GM10266 (cell line): ENCODE results near the gene LGR4.

Experiments used
- DNase-seq: peaks from one replicate; pipeline ENCODE4 v3.0.0; 2012; ENCODE audit errors: extremely low spot score
- TF ChIP-seq, protein P1 (sequence below): IDR thresholded peaks from 2 replicates; pipeline ENCODE4 v1.5.1; 2012; ENCODE audit warnings: mild to moderate bottlenecking, low read depth; ENCODE audit not compliant: control insufficient read depth, insufficient read depth; ENCODE audit errors: missing control alignments

The LGR4 gene

DNA sequence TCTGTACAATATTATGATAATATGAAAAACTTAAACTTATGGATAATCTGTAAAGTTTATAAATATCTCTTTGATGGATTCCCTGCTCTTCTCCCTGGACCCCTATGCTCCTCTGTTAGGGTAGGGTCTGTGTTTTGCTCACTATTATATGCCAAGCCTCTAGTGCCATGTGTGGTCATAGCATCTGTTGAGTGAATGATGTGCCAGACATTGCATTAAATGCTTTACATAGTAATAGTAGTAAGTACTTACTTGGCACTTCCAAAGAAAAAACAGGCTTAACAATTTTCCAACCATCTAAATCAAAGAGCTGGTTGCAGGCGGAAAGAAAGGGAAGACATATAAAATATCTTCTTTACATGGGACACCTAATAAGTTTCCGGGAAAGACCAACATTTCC, 46.8 kb downstream of the LGR4 start:
- DNase-seq = no peak
- TF ChIP-seq, protein P1, sequence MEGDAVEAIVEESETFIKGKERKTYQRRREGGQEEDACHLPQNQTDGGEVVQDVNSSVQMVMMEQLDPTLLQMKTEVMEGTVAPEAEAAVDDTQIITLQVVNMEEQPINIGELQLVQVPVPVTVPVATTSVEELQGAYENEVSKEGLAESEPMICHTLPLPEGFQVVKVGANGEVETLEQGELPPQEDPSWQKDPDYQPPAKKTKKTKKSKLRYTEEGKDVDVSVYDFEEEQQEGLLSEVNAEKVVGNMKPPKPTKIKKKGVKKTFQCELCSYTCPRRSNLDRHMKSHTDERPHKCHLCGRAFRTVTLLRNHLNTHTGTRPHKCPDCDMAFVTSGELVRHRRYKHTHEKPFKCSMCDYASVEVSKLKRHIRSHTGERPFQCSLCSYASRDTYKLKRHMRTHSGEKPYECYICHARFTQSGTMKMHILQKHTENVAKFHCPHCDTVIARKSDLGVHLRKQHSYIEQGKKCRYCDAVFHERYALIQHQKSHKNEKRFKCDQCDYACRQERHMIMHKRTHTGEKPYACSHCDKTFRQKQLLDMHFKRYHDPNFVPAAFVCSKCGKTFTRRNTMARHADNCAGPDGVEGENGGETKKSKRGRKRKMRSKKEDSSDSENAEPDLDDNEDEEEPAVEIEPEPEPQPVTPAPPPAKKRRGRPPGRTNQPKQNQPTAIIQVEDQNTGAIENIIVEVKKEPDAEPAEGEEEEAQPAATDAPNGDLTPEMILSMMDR = no peak

DNA sequence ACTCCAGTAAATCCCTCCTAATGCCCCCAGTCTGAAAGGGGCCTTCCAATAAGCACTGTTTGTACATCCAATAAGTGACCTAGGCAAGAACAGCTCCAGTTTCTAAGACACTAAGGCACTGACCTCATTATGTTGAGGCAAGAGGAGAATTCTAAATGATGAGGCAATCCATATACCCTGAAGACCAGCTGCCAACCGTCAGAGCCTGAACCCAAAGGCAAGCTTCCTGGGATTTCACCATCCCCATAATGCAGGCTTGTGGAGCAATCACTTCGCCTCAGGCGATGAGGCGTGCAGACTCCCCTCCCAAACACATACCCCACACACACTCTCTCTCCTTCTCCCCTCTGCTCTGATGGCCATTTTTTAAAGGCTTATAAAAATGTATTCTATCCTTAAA, 49.5 kb downstream of the LGR4 start:
- TF ChIP-seq, protein P1 = no peak
- no peak for DNase-seq

DNA sequence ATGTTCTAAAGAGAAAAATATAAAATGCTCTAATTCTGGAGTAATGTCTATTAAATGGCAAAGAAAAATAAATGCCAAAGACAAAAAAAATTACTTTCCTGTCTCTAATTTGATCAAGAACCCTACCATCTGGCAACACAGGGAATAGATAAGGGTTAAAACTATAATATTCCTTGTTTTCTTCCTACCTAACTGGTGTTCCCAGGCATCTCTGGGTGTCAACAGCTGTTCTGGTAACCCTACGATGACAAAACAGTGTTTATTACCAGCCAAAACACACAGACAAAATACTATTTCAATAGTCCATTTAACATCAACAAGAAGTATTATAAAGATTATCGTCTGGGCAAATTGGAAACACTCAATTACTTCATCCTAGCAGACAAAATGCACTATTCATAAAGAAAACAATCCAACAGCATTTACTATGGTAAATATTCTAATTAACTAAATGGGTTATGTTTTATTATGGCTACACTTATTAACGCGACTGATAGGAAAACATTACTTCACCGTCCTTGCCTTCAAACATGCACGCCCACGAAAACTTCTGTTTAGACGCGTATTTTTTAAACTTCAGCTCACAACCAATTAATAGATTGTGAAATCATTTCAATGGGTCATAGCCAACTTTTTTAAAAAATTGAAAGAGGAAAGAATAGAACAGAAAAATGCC, 50.6 kb downstream of the LGR4 start:
- DNase-seq = no peak
- TF ChIP-seq, protein P1 = no peak

DNA sequence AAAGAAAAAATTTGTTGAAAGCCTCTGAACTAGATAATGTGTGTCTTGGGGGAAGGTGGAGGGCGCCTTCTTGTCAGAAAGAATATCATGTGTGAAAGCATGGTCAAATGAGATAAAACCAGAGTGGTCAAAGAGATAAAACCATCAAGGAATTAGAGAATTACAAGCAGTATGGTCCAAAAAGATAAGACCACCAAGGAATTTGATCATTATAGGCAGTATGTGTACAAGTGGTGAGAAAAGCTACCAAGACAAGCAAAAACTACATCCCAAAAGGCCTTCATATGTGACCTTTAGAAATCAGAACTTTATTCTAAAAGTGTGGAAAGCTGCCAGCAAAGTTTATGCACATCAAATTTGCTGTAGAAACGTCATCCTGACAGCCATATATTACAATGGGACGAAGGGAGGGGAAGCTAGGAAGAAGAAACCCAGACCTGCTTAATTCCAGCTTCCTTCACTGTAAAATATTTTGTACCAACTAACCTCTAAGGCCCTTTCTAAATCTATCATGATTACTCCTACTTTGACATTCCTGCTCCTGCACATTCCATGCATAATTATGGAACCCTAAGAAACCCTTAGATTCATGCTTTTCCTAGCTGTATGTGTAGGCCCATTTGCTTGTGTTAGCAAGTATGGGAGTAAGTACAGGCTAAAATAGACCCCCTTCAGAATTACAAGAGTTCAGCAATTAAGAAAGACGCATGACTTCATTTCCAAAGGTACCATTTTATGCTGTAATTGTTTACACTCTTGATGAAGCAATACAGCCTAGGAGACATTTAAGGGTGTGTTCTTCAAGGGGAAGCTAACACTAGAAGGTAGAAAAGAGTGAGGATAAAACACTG, 51.6 kb downstream of the LGR4 start:
- TF ChIP-seq, protein P1 = no peak
- no peak for DNase-seq

DNA sequence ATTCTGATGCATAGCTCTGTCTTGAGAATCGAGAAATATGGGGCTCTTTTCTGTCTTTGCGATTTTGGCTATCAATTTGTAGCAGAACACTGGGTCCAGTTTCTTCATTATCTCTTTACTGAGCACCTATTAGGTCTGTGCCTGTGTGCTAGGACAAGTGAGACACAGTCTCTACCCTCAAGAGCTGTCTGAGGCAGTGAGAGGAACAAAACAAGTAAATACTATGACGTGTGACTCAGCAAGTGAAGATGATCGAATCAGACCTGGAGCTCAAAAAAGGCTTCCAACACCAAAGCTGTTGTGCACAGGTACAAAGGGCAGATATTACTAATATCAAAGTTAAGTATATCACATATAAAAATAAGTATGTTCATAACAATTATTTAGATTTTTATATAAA, 52.4 kb downstream of the LGR4 start:
- TF ChIP-seq, protein P1 = no peak
- DNase-seq = no peak

DNA sequence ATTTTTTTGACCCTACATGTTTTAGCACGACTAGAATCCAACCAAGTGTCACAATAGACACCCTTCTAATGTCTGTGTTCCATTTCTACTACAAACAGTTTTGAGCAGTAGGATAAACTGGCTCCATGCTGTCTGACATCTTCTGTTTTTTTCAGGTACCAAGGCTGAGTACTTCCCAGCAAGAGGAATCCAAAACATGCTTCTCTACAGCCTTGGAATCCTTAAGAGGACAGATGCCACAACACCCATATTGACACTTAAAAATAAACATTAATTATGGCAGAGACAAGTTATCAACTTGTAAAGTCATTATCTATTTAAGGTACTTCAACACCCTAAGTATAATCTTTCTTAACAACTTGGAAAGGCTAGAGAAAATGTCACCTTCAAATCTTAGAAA, 54.2 kb downstream of the LGR4 start:
- TF ChIP-seq, protein P1 = no peak
- no peak for DNase-seq
